SK-N-MC (cell line): ENCODE data around the gene LUZP1.
A peak's percentile ranks its signal among the peaks of the same experiment; 100 is the strongest.

Experiments
- DNase-seq: peaks from one replicate; pipeline ENCODE4 v3.0.0-alpha.2; 2011; ENCODE audit warnings: low read depth, low spot score
- H3K27ac ChIP-seq: fragments of 200-600 bp; sonication (generic); 2 replicates; pipeline ENCODE4 v1.5.1; 2016; ENCODE audit warnings: mixed run types
- H3K36me3 ChIP-seq: fragments of 200-600 bp; sonication (generic); 2 replicates; pipeline ENCODE4 v1.6.1; 2017; ENCODE audit warnings: antibody characterized with exemption, low read length, mixed read lengths; ENCODE audit not compliant: insufficient read depth
- H3K4me3 ChIP-seq: fragments of 200-600 bp; sonication (generic); 2 replicates; pipeline ENCODE4 v1.5.1; 2016
- H3K9ac ChIP-seq: fragments of 200-600 bp; sonication (generic); 2 replicates; pipeline ENCODE4 v1.8.0; 2017; ENCODE audit warnings: mixed run types, mixed read lengths; ENCODE audit not compliant: insufficient read length
- H3K9me3 ChIP-seq: fragments of 200-600 bp; sonication (generic); 2 replicates; pipeline ENCODE4 v1.6.1; 2017; ENCODE audit warnings: low read depth, mild to moderate bottlenecking, antibody characterized with exemption, low read length, moderate library complexity, mixed read lengths
- EZH2 ChIP-seq: fragments of 200-600 bp; sonication (generic); IDR thresholded peaks from one replicate; pipeline ENCODE4 v1.6.1; 2017; ENCODE audit warnings: antibody characterized with exemption
- FOXP2 ChIP-seq: optimal IDR thresholded peaks from 2 replicates; pipeline ENCODE3; 2011; ENCODE audit warnings: mild to moderate bottlenecking, moderate library complexity; ENCODE audit not compliant: insufficient read depth; ENCODE audit errors: extremely low read length, control extremely low read depth
- POLR2AphosphoS5 ChIP-seq: IDR thresholded peaks from 2 replicates; pipeline ENCODE4 v1.6.1; 2012; ENCODE audit warnings: mild to moderate bottlenecking, low read depth, low read length, borderline replicate concordance

Gene LUZP1

GRCh38 chr1:23098463-23099170 lies 70.0 kb downstream of the LUZP1 start:
- Histone ChIP-seq H3K27ac (no peak overlapping the region), H3K4me3 (0 out of 2 replicates have a peak overlapping the region, but pooled peaks have one; percentile 18), H3K36me3 (peaks cover 18% of the 10 kb centered on the region), H3K9ac (no peak overlapping the region), H3K9me3 (no peaks in the 10 kb centered on the region)
- peak; percentile 47 for DNase-seq
- TF ChIP-seq EZH2, result no peak
- no peak for TF ChIP-seq POLR2AphosphoS5
- no peak for TF ChIP-seq FOXP2

- H3K27ac ChIP-seq, result no peak overlapping the region
Measured at GRCh38 chr1:23097316-23097715, 71.3 kb downstream of the LUZP1 start.

GRCh38 chr1:23092447-23092846 lies 76.2 kb downstream of the LUZP1 start:
- DNase-seq, result no peak
- Histone ChIP-seq H3K9ac (no peak overlapping the region), H3K9me3 (no peaks in the 10 kb centered on the region), H3K27ac (no peak overlapping the region), H3K36me3 (peaks cover 67% of the 10 kb centered on the region), H3K4me3 (no peak overlapping the region)
- TF ChIP-seq POLR2AphosphoS5, result no peak
- no peak for TF ChIP-seq FOXP2
- no peak for TF ChIP-seq EZH2

More at GRCh38 chr1:23097316-23097715, 71.3 kb downstream of the LUZP1 start:
- no peak for DNase-seq
- Histone ChIP-seq H3K36me3 (peaks cover 31% of the 10 kb centered on the region), H3K4me3 (no peak overlapping the region), H3K9me3 (no peaks in the 10 kb centered on the region), H3K9ac (no peak overlapping the region)
- TF ChIP-seq POLR2AphosphoS5 (no peak), EZH2 (no peak), FOXP2 (no peak)

GRCh38 chr1:23091545-23091944 lies 77.1 kb downstream of the LUZP1 start:
- TF ChIP-seq EZH2 (no peak), POLR2AphosphoS5 (no peak), FOXP2 (no peak)
- Histone ChIP-seq H3K27ac (no peak overlapping the region), H3K9ac (no peak overlapping the region), H3K36me3 (peaks cover 75% of the 10 kb centered on the region), H3K9me3 (no peaks in the 10 kb centered on the region), H3K4me3 (no peak overlapping the region)
- DNase-seq, result no peak

GRCh38 chr1:23090056-23090455 lies 78.6 kb downstream of the LUZP1 start:
- Histone ChIP-seq H3K9me3 (no peaks in the 10 kb centered on the region), H3K9ac (no peak overlapping the region), H3K36me3 (peaks cover 86% of the 10 kb centered on the region), H3K4me3 (no peak overlapping the region), H3K27ac (no peak overlapping the region)
- no peak for DNase-seq
- TF ChIP-seq POLR2AphosphoS5 (no peak), EZH2 (no peak), FOXP2 (no peak)

- Histone ChIP-seq H3K9me3 (no peaks in the 10 kb centered on the region), H3K27ac (no peak overlapping the region), H3K36me3 (peaks cover 86% of the 10 kb centered on the region), H3K4me3 (no peak overlapping the region), H3K9ac (no peak overlapping the region)
- DNase-seq, result no peak
- TF ChIP-seq FOXP2 (no peak), POLR2AphosphoS5 (no peak), EZH2 (no peak)
Measured at GRCh38 chr1:23088027-23088426, 80.6 kb downstream of the LUZP1 start.

GRCh38 chr1:23085696-23086095 lies 83.0 kb downstream of the LUZP1 start:
- H3K36me3 ChIP-seq, result peaks cover 86% of the 10 kb centered on the region
- TF ChIP-seq EZH2, result no peak
- TF ChIP-seq FOXP2, result no peak
- TF ChIP-seq POLR2AphosphoS5, result no peak; the same call in none of the 2 replicates
- H3K9me3 ChIP-seq, result no peaks in the 10 kb centered on the region
- no peak overlapping the region for H3K9ac ChIP-seq
- no peak for DNase-seq
- no peak overlapping the region; the same call in 1 of the 2 replicates for H3K27ac ChIP-seq
- H3K4me3 ChIP-seq, result no peak overlapping the region

GRCh38 chr1:23084880-23085279 lies 83.8 kb downstream of the LUZP1 start:
- no peak for DNase-seq
- H3K4me3 ChIP-seq, result no peak overlapping the region
- peaks cover 88% of the 10 kb centered on the region for H3K36me3 ChIP-seq
- TF ChIP-seq POLR2AphosphoS5 (no peak), FOXP2 (no peak), EZH2 (no peak)
- H3K9ac ChIP-seq, result no peak overlapping the region
- H3K27ac ChIP-seq, result no peak overlapping the region
- H3K9me3 ChIP-seq, result no peaks in the 10 kb centered on the region

- no peak overlapping the region for H3K27ac ChIP-seq
- H3K36me3 ChIP-seq, result peaks cover 98% of the 10 kb centered on the region
- TF ChIP-seq POLR2AphosphoS5, result no peak
- no peak for TF ChIP-seq EZH2
- TF ChIP-seq FOXP2, result no peak
- no peaks in the 10 kb centered on the region for H3K9me3 ChIP-seq
- H3K9ac ChIP-seq, result no peak overlapping the region
- no peak overlapping the region for H3K4me3 ChIP-seq
- no peak for DNase-seq
Measured at GRCh38 chr1:23083714-23084480, 84.8 kb downstream of the LUZP1 start.

- no peak overlapping the region for H3K9ac ChIP-seq
- no peaks in the 10 kb centered on the region for H3K9me3 ChIP-seq
- H3K36me3 ChIP-seq, result peaks cover 98% of the 10 kb centered on the region
- no peak overlapping the region for H3K27ac ChIP-seq
- no peak overlapping the region for H3K4me3 ChIP-seq
- TF ChIP-seq FOXP2 (no peak), EZH2 (no peak), POLR2AphosphoS5 (no peak)
- DNase-seq, result no peak
Measured at GRCh38 chr1:23081376-23081775, 87.3 kb downstream of the LUZP1 start.
